Bronchial epithelial cell (primary cell): ENCODE measurements around the gene CNTNAP4. TPM values are rescaled to one million over a fixed set of nuclear protein-coding genes. Genes with fewer than 3 reads are reported as not detected.

Source experiments
- DNase-seq: peaks from one replicate; pipeline ENCODE4 v3.0.0-alpha.2; 2010; ENCODE audit warnings: low read depth
- FAIRE-seq: peaks from 2 replicates; lab custom pipeline; 2011; peaks lifted over from hg19 to GRCh38; lab: Jason Lieb, UNC
- H3K27me3 ChIP-seq: 2 replicates; pipeline ENCODE4 v1.5.1; 2011; ENCODE audit warnings: low read length; ENCODE audit not compliant: control insufficient read depth, insufficient read depth
- H3K36me3 ChIP-seq: 2 replicates; pipeline ENCODE4 v1.5.1; 2011; ENCODE audit warnings: low read length; ENCODE audit not compliant: control insufficient read depth, insufficient read depth
- H3K4me3 ChIP-seq: 2 replicates; pipeline ENCODE4 v1.5.1; 2011; ENCODE audit warnings: mild to moderate bottlenecking, low read depth, low read length, control low read depth
- CTCF ChIP-seq: IDR thresholded peaks from 2 replicates; pipeline ENCODE4 v1.5.1; 2011; ENCODE audit warnings: mild to moderate bottlenecking, moderate library complexity, low read length, control low read depth, inconsistent platforms; ENCODE audit not compliant: insufficient read depth, severe bottlenecking
- total RNA-seq: library from RNA; depleted of rRNA; stranded (reverse); fragments of >200 nt; gene quantifications from 2 replicates; pipeline ENCODE4 v1.2.1, GENCODE V29; 2014

Gene CNTNAP4
- total RNA-seq, 1 donor from 2014 or later = not detected

DNA sequence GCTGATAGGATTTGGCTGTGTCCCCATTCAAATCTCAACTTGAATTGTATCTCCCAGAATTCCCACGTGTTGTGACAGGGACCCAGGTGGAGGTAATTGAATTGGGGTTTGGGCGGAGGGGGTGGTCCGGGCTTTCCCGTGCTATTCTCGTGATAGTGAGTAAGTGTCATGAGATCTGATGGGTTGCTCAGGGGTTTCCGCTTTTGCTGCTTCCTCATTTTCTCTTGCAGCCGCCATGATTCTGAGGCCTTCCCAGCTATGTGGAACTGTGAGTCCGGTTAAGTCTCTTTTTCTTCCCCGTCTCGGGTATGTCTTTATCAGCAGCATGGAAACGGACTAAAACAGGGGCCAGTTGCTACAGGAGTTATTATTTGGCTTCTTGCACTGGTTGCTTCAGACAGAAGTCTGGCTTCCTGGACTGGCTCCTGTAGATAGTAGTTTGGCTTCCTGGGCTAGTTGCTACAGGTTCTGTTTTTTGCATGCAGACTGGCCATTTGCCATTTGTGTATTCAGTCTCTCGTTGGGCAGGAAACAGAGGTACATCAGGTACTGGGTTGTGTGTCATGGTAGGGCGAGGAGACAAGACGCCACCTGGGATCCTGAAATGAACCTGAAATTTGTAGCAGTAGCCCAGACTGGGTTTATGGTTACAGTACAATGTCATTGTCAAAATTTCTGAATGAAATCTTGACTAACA, 32.6 kb downstream of the CNTNAP4 start:
- FAIRE-seq (no peak), DNase-seq (peak; percentile 3)
- TF ChIP-seq CTCF = no peak
- no peaks in the 10 kb centered on the region for H3K27me3 ChIP-seq
- H3K36me3 ChIP-seq = no peaks in the 10 kb centered on the region
- no peak overlapping the region for H3K4me3 ChIP-seq

DNA sequence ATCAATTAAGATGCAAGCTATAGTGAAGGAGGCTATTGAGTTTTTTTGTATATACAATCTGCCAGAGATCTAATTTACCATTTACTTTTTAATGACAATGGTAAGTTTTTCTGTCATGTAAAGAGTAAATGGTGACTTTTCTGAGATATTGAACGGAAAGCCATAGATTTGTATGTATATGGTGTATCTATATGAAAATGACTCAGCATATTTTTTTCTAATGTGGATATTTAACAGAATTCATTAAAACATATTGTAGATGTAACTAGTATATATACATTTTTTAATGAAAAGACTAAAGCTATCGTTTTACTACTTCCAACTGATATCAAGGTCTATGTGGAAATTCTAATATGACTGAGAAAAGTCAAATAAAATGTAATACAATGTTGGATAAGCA, 34.1 kb downstream of the CNTNAP4 start:
- no peaks in the 10 kb centered on the region for H3K27me3 ChIP-seq
- no peak for TF ChIP-seq CTCF
- H3K36me3 ChIP-seq = no peaks in the 10 kb centered on the region
- no peak overlapping the region for H3K4me3 ChIP-seq
- DNase-seq (no peak), FAIRE-seq (no peak)

- no peak for FAIRE-seq
- H3K36me3 ChIP-seq = no peaks in the 10 kb centered on the region
- H3K27me3 ChIP-seq = no peaks in the 10 kb centered on the region
- no peak for DNase-seq
- H3K4me3 ChIP-seq = no peak overlapping the region
- TF ChIP-seq CTCF = no peak
These were observed 41.4 kb downstream of the CNTNAP4 start for GRCh38 chr16:76318565-76318964.

DNA sequence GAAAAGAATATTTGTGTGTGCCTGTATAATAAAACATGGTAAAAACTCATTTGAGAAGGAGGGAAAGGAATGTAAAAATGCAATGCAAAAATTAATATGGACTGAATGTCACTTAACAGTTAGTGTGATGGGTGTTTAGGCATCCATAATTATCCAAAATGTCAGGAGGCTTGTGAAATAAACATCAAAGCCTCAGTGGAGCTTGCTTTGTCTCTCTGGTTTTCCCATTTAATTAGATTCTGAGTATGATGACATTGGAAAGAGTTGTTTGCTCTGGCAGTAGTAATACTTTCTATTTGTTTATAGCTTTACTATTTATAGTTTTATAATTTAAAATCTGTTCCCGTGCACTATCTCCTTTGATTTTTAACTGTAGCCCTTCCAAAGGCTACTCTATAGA, 51.9 kb downstream of the CNTNAP4 start:
- FAIRE-seq = no peak

GRCh38 chr16:76335180-76335974, 58.2 kb downstream of the CNTNAP4 start:
- no peak for DNase-seq
- H3K27me3 ChIP-seq = no peaks in the 10 kb centered on the region
- no peak overlapping the region for H3K4me3 ChIP-seq
- FAIRE-seq = no peak
- TF ChIP-seq CTCF = no peak
- H3K36me3 ChIP-seq = no peaks in the 10 kb centered on the region

More for the DNA sequence above, 51.9 kb downstream of the CNTNAP4 start:
- no peak overlapping the region for H3K4me3 ChIP-seq
- TF ChIP-seq CTCF = no peak
- no peaks in the 10 kb centered on the region for H3K27me3 ChIP-seq
- no peaks in the 10 kb centered on the region for H3K36me3 ChIP-seq
- DNase-seq = no peak
